Measurements from ENCODE around the gene TAF4.
"Not testable (repeated sequence)": the region's sequence is repeated elsewhere in the genome, so short reads cannot be mapped to it uniquely, and the experiment has no call there.

Gene TAF4

DNA sequence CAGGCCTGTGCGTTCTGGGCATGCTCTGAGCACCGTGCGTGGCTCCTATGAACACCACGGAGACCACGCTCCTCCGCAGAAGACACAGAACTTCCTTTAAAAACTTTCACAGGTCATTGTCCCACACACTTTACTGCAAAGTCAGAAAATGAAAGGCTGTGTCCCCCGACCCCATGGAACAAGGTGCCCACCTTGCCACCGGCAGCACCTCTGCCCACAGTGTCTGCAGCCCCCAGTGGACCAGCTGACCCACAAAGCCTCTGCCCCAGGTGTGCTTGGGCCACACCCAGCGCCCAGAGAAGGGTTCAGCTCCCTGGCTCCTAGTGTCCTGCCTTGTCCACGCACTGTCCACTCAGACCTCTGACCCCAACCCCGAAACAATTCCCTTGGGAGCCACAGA is 8.7 kb downstream of the TAF4 start:
- DNase-seq, result no peak

DNA sequence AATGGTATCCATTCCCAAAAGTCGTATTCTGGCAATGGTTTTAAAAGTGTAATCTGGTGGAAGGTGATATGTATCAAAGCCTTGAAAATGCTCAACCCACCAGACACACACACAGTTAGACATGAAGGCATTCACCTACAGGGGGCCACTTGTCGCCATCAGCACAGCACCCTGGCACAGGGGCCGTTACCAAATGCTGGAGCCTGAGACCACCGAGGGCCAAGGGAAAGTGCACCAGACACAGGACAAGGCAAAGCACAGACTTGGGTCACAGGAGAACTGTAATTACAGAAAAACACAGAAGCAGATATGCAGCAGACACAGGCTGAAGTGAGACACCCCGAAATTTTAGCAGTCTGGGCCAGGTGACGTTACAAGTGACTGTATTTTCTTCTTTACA is 9.3 kb downstream of the TAF4 start:
- DNase-seq, result no peak

DNA sequence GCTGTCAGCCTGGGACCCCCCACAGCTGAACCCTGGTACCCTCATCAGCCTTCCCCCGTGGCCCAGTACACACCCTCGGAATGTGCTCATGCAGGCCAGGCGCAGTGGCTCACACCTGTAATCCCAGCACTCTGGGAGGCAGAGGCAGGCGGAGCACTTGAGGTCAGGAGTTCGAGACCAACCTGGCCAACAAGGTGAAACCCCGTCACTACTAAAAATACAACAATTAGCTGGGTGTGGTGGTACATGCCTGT is 9.9 kb downstream of the TAF4 start:
- not testable (repeated sequence) for DNase-seq

DNA sequence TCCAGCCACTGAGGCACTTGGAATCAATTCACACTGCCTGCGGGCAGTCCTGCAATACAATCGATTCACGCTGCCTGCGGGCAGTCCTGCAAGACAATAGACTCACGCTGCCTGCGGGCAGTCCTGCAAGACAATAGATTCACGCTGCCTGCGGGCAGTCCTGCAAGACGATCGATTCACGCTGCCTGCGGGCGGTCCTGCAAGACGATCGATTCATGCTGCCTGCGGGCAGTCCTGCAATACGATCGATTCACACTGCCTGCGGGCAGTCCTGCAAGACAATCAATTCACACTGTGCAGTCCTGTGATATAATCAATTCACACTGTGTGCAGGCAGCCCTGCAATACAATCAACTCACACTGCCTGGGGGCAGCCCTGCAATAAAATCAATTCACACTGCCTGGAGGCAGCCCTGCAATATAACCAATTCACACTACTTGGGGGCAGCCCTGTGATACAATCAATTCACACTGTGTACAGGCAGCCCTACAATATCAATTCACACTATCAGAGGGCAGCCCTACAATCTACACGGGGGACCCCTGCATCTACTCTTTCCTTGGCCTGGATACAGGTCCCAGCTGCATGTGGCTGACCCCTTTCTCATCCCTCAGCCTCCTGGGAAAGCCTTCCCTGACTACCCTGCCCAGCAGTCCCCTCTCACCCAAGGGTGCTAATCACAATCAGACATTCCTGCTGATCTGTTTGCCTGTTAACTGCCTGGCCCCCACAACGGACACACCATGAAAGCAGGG is 10.4 kb downstream of the TAF4 start:
- DNase-seq, result no peak

DNA sequence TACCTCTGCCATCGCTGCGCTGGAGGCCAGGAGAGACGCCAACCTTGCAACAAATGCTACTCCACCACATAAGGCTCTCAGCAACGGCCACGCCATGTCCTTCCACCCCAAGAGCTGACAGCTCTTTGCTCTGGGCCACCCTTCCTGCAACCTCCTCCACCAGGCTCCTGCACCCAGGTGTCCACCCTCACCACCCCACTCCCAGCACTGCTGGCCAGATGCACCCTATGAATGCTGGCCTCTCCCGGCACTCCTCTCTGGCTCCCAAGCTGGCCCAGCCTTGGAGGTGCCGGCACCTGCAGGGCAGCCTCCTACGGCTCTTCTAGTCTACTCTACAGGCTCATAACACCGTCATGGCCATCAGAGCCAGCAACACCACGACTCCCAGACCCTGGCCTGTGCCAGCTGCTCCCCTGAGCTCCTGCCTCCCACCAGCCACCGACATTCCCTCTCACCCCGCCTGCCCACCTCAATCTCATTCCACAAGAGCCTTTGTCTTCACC is 11.2 kb downstream of the TAF4 start:
- no peak for DNase-seq

DNA sequence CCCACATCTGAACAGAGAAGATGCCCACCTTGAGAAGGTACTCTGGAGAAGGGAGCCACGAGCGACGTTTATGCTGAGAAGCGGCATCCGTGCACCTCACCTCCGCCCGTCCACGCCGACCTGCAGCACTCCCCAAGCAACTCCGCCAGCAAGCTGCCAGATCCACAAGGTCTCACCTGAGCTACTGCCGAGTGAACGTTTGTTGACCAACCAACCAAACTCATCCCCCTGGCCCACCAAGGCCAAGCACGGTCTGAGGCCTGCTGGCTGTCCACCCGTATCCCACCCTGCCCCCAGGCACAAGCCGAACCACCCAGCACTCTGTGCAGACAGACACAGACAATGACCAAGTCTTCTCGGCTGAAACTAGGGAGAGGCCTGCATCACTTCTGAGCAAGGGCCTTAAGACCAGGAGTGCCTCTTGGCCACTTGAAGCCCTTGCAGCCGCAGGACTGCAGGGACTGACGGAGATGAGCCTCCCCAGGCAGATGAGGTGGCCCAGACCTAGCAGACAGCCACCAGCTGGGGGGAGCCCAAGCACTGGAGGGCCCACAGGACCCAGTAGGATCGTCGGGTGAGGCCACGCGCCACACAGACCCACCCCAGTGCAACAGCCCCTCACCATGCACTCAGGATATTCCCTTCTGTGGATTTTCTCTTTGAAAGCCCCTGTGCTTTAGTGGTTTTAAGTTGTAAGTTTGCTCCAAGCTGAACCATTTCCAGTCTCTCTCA is 12.1 kb downstream of the TAF4 start:
- no peak for DNase-seq

DNA sequence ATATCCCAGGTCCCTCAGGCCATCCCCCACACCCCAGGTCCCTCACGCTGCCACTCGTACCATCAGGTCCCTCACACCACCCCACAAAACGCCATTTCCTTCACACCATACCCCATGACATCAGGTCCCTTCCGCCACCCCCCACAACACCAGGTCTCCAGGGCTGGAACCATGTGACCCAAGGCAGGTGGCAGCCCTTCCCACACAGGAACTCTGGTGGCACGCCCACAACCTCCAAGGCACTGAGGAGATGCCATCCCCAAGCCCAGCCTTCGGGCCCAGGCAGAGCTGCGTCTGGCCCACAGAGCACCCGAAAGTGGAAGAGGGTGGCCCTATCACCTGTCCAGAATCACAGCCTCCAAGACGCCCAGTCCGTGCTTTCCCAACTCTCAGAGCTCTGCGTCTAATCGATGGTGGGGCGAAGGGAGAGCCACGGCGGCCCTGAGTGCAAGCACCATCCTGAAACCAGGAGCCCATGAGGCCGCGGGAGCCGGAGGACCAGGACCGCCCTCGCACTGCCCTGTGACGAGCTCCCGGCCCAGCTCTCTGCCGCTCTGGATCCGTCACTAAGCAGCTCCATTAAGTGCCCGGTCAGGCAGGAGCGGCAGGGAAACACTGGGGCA is 12.7 kb downstream of the TAF4 start:
- no peak for DNase-seq

DNA sequence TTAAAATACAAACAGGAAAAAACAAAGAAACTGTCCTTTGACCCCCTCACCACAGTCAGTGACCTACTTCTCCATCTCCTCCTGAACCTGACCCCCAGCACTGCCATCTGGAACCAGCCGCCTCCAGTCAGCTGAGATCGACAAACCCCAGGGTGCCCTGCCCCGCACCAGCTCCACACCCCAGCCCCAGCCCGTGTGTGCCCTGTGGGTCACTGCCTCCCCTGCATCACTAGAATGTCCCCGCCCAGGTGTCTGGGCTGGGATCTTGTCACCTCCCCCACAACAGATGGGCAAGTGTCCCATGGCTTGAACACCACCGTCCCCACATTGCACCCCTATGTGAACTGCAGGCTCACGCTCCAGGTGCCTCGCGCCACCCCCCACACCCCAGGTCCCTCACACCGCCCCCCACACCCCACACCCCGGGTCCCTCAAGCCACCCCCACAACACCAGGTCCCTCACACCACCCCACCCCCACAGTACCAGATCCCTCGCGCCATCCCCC is 13.3 kb downstream of the TAF4 start:
- DNase-seq, result no peak

DNA sequence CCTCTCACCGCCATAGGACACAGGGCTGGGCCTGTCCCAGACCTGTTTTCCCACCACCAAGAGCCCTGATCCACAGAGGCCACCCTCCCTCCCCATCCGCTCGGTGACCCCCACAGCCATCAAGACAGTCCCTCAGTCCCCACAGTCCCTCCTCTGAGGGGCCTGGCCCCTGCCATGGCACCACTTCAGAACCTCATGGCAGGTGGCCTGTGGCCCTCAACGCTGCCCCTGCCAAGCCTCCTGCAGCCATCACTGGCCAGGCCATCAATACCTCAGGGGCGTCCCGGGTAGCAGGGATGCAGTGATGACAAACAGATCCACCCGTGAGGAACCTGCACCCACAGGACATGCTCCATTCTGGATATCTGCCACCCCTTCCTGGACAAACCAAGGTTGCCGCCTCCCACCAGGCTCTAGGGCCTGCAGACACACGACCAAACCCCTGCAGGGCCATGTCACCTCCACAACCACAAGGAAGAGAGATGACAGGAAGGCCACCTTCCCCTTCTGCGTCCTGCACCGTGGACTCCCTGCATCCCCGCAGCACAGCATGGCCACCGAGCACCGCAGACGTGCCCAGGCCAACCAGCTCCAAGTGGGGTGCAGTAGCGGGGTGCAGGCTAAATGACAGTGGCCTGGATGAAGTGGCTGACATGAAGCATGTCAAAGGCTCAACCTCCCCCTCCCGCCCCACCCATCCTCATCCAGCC is 14.0 kb downstream of the TAF4 start:
- no peak for DNase-seq

DNA sequence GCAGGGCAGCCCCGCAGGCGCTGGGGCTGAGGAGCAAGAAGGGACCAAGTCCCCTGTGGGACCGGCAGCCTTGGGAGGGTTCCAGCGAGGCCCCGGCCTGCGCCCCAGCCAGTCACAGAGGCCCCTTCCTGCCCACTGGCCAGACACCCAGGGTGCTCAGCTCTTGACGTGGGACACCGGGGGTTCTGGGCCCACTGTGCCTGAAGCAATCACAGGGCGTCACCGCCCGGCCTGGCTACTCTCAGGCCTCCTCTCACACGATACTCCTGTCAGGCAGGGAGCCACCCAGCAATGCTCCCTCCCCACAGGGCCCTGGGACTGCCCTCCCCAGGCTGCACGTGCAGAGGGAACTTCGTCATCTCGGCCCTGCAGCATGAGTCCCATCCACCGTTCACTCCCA is 14.5 kb downstream of the TAF4 start:
- DNase-seq, result no peak

DNA sequence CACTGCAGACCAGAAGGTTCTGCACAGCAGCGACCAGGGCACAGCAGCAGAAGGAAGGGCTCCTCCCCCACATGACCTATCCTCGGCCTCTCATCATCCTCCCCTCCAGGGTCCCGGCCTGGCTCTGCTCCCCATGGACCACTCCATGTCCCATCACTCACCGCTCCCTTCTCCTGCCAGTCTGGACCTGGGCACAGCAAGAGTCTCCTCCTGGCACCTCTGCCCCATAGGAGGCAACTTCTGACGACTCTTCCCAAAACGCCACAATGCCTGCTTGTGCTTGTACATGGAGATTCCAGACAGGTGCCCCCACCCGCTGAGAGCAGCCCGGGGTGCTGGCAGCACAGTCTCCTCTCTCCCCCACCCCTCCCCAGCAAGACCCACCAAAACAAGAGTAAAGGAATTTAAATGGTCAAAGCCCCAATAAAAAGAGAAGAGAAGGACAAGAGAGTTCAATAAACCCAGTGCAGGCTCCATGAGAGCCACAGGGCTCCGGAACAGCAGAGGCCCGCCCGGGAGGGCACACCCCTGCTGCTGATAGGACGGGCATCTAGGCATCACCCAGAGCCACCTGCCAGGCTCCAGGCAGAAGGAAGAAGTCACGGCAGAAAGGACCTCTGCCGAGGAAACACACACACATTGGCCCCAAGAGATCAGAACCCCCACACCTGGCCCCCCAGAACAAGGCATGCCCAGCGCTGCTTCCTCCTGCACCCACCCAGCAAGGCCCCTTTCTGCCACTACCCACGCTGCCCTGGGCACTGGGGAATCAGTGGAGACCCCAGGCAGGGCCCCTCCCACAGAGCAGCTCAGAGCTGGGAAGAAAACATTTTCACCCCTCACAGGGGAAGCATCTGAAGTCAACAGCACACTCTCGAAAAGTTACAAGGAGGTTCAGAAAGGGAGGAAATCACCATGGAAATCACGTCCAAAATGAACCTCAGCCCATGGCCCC is 15.2 kb downstream of the TAF4 start:
- DNase-seq, result no peak

DNA sequence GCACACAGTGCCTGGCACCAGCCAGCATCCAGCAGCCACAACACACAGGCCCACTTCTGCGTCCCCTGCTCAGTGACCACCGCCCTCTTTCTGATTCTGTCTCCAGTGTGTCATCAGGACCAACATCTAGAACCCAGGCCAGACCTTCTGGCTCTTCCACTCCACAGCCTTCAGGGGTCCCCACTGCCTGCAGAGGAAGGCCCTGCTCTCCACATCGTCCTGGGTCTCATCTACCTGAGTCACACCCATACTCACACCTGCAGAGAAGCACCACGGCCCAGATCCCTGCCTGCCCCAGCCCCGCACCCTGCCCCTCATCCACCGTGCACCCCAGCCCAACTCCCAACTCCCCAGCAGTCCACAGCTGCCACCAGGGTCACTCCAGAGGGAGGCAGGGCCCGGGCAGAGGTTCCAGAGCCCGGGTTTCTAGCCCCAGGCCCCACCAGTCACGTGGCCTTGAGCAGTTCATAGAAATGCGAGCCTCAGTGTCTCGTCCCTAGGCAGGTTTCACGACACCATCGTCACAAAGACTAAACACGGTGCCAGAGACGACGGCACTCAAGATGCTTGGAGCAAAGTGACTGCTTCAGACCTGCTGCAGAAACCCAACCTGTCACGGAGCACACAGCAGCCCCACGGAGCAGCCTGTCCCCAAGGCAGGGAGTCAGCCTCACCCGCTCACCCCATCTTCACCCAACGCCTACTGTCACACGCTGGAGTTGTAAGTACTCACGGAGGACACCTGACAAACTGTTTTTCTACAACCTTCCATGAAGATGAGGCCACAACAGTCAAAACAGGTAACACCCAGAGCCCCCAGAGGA is 16.1 kb downstream of the TAF4 start:
- no peak for DNase-seq

DNA sequence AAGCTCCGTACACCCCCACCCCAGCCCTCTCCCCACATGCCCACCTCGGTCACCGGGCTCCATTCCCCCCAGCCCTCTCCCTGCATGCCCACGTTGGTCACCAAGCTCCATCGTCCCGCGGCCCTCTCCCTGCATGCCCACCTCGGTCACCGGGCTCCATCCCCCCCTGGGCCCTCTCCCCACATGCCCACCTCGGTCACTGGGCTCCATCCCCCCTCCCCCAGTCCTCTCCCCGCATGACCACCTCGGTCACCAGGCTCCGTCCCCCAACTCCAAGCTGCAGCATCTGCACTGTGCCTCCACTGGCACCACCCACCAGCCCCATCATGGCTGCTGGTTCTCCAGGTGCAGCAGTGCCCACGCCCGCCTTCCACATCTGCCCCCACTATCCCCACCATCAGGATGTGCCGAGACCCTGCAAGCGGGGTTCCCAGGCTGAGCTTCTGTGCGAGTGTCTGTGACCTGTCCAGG is 16.8 kb downstream of the TAF4 start:
- no peak for DNase-seq

DNA sequence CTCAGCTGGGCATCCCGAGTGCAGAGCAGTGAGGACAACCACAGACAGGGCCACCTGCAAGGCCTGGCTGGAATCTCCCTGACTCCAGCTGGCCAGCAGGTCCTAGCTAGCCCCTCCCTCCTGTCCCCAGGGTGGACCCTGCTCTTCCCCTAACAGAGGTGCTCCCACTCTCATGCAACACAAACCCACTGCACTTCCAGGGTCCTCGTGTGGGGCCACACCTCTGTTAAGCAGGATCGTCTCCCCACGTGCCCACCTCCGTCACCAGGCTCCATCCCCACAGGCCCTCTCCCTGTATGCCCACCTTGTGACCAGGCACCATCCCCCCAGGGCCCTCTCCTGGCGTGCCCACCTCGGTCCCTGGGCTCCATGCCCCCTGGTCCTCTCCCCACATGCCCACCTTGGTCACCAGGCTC is 17.3 kb downstream of the TAF4 start:
- no peak for DNase-seq

DNA sequence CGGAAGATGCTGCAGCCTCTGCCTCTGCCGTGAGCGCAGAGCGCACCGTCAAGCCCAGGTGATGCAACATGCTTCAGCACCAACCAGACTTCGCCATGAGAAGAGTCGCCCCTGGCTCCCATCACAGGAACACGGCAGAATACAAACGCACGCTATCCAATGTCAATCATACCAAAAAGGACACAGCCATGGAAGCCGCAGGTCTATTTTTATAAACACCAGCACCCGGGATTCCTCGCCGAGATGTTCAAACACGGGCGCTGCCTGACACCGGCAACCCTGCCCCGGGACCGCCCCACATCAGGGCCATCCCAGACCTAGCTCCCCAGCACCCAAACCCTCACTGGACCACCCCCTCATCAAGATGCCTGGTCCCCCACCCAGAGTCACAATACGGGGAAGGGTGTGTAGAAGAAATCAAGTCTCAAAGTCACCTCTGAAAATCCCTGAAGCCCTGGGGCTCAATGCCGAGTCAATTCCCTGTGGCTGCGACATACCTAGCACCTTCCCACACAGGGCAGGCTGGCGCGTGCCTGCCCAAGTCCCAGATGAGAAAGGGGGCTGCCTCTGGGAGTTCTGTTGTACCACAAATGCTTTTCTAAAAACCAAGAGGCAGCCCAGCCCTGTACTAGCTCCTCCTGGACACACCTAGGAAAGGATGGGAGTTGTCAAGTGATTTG is 17.9 kb downstream of the TAF4 start:
- DNase-seq, result no peak

DNA sequence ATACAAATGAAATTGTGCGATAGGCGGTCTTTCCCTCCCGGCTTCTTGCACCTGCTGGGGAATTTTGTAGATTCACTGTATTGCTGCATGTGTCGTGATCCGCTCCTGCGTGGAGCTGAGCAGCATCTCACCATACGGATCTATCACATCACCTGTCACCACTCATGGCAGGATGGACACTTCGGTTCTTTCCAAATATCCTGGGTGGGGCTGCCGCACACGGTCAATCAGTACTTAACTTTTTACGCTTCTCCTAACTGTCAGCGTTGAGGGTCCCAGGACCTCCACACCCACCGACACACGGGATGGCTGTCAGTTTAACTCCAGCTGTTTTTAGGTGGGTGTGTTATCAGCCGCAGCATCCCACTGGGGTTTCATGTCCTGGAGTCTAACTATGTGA is 19.2 kb downstream of the TAF4 start:
- no peak for DNase-seq

DNA sequence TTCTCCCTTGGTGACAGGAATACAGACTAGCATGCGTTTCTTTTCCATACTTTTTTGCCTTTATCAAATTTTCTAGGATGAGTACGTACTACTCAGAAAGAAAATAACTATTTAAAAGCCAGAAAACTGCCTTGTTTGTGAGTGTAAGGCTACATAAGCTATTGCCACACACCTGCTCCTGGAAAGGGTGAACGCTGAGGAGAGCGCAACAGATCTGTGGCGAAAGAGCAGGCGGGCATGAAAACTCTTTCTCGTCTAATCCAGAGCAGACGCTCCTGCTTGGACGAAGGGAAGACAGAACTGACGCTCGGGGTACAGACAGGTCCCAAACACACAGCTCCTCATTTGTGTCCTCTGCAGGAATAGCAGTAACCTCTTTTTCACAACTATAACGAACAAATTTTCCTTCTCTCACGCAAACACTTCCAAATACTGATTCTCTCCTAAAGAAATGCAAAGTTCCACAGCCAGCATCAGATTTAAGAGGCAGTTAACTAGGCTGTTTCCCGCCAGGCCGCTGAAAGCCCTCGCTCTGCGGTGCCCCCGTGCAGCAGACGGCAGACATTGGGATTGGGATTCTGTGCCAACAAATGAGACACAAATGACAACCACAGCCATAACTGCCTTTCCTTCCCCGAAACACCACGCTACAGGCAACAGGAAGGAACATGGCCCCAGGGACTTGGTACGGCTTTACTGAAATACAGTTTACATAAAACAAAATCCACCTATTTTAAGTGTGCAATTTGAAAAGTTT is 20.0 kb downstream of the TAF4 start:
- DNase-seq, result no peak

DNA sequence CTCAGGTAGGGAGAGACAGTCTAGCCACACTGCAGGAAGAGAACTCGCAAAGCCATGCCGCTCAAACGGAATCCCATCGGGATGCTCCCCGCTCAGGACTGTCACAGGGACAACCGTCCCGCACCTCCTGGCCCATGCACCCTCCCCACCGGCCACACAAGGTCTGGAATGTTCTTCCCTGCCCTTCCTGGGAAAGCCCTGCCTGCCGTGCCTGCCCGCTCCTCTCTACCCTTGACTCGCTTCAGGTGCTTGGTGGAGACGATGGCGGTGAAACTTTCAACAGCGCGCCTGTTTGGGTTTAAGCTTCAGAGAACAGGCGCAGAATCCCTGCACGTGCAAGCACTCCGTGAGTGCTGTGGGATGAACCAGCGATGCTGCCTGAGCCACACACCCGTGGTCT is 20.6 kb downstream of the TAF4 start:
- no peak for DNase-seq

DNA sequence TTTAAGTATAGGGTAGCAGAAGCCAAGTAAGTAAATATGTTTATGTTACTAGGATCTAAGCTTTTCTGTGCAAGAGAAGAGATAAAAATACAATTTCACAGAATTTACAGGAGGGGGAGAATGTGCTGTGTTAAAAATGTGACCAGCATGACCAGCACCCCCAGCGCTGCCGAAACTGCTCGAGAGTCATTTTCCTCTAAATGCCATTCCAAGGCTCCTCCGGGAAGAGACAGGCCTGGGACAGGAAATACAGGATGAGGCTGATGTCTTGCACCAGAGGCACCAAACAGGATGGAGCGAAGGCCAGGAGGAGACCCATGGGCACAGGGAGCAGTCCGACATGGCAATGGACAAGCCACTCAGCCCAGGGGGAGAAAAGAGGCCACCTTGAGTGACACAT is 21.1 kb downstream of the TAF4 start:
- no peak for DNase-seq
